ENCODE data around the gene KRT71.

GRCh38 chr12:52506858-52507715 is 45.9 kb downstream of the KRT71 start:
- TF ChIP-seq, protein P1, sequence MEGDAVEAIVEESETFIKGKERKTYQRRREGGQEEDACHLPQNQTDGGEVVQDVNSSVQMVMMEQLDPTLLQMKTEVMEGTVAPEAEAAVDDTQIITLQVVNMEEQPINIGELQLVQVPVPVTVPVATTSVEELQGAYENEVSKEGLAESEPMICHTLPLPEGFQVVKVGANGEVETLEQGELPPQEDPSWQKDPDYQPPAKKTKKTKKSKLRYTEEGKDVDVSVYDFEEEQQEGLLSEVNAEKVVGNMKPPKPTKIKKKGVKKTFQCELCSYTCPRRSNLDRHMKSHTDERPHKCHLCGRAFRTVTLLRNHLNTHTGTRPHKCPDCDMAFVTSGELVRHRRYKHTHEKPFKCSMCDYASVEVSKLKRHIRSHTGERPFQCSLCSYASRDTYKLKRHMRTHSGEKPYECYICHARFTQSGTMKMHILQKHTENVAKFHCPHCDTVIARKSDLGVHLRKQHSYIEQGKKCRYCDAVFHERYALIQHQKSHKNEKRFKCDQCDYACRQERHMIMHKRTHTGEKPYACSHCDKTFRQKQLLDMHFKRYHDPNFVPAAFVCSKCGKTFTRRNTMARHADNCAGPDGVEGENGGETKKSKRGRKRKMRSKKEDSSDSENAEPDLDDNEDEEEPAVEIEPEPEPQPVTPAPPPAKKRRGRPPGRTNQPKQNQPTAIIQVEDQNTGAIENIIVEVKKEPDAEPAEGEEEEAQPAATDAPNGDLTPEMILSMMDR (conservative IDR thresholded peaks at IDR 0.05) = peak; percentile 70
- no peak for TF ChIP-seq EZH2 (IDR thresholded peaks at IDR 0.05; ENCODE audit: low read depth)
